ENCODE results near the gene ASAP3.

ASAP3 gene

GRCh38 chr1:23422241-23422877 is 61.6 kb downstream of the ASAP3 start:
- peak; percentile 41 for DNase-seq

DNA sequence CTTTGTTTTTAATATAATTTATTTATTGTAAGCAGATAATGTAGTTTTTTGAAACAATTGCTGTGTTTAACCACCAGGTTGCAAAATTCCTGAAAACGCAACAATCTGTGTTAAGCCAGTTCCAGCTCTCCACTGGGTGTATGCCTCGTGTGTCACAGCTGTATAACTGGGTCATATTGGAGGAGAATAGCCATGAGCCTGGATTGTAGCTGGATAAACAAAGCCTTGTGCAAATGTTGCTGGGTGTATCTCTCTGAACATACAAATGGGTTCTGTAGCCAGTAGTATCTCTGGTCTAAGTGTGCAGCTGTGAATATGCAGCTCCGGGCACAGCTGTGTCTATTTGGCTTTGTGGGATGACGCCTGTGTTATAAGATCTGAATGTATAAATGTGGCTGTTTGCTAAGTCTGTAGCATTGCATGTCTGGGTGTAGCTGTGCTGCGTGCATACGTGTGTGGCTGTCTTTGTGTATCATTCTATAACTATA is 62.2 kb downstream of the ASAP3 start:
- DNase-seq = peak; percentile 42

GRCh38 chr1:23421343-23421742 is 62.6 kb downstream of the ASAP3 start:
- DNase-seq = no peak

DNA sequence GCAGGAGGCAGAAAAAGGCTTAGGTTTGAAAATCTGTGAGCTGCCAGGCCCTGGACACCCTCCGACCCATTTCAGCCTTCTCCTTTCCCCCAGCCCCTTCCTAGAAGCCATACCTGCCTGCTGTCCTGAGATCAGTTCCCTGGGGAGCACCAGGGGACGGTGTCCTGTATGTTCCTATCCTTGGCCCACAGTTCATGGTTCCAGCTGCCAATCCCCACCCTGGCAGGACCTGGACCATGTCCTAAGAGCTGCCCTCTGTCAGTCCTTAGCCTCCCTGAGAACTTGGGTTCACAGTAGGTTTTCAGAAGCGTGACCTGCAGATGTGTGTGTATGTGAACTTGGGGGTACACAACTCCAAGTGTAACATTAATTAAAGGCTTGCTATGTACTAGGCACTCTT is 63.2 kb downstream of the ASAP3 start:
- DNase-seq = no peak

DNA sequence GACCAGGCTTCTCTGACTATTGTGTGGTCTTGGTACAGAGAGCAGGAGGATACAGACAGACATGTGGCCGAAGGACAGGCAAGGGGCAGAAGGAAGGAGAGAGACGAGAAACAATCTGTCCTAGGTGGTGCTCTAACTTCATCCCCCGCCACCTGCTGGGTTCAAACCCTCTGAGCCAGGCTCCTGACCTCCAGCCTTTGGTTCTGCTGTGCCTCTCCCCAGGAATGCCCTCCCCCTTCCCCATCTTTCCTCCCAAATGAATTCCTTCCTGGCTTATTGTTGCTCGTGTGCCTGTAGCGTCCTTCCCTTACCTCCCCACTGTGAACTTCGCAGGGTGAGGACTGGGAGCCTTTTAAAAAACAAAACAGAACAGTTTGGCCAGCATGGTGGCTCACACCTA is 64.8 kb downstream of the ASAP3 start:
- no peak for DNase-seq

- DNase-seq = peak; percentile 64
Observed at GRCh38 chr1:23417570-23417969, 66.4 kb downstream of the ASAP3 start.

DNA sequence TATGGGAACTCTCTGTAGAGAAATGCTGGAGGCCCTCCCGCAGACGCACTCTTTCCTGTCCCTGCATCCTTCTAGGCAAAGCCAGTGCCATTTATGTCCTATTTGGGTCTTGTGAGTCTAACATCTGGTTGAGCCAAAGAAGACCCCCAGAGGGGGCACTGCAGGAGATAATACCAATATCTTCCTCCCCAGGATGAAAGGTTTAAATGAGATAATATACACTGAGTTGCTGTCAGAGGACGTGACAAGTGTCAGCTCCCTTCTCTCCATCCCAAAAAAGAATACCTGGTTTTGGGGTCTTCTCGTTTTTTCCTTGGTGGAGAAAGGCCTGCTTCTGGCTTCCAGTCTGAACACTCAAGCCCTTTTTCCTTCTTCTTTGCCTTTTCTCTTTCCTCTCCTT is 67.0 kb downstream of the ASAP3 start:
- DNase-seq = no peak

DNA sequence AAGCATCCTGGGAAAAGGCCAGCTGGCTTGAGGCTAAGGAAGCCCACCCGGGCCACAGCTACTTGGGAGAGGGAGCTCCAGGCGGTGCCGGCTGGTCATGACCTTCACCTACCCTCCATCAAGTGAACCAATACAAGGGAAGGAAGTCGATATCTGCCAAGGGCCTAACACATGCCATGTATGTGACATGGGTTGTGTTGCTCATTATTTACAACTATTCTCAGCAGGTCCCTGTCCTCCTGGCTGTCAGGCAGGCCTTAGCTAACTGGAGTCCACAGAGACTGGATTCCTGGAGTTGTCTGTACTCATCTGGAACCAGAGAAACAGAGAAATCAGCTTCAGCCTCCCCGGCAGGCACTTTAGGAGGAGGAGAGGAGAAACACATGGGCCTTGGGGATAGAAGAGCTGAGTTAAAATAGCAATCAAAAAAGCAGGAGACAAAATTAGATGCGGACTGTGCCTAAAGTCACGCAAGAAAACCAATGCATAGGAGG is 75.1 kb downstream of the ASAP3 start:
- no peak for DNase-seq

- no peak for DNase-seq
Observed at GRCh38 chr1:23407016-23407630, 76.9 kb downstream of the ASAP3 start.

- no peak for DNase-seq
Observed at GRCh38 chr1:23405946-23406345, 78.0 kb downstream of the ASAP3 start.

DNA sequence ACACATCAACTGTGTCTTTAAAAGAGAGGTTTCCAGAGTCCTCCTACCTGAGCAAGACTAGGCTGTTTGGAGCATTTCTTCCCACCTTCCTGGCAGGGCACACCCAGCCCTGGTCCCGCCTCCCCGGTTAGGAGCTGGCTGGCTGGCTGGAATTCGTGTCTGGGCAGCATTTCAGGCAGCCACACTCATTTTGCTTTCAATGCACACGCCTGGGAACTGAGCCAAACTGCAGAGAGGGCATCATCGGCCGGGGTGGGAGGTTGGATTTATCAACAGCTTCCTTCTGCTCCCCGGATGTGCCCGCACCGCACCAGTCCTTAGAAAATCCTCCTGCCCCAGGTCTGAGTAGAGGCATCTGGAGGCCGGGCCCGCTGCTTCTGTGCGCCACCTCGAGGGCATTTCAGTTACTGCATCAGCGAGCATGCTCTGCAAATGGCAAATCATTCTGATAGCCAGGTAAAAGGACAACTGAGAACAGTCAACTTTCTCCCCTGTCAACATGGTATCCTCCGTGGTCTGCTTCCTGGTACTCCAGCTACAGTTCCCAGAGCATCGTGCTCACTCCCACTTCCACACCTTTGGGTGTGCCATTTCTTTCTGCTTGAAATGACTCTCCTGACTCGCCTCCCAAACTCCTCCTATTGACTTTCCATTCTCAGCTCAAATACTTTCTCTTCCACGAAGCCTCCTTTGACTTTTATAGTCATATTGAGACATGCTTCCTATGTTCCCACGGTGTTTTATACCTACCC is 80.1 kb downstream of the ASAP3 start:
- peak; percentile 99 for DNase-seq

GRCh38 chr1:23403355-23403734 is 80.6 kb downstream of the ASAP3 start:
- DNase-seq = no peak

GRCh38 chr1:23403038-23403336 is 81.0 kb downstream of the ASAP3 start:
- DNase-seq = no peak

DNA sequence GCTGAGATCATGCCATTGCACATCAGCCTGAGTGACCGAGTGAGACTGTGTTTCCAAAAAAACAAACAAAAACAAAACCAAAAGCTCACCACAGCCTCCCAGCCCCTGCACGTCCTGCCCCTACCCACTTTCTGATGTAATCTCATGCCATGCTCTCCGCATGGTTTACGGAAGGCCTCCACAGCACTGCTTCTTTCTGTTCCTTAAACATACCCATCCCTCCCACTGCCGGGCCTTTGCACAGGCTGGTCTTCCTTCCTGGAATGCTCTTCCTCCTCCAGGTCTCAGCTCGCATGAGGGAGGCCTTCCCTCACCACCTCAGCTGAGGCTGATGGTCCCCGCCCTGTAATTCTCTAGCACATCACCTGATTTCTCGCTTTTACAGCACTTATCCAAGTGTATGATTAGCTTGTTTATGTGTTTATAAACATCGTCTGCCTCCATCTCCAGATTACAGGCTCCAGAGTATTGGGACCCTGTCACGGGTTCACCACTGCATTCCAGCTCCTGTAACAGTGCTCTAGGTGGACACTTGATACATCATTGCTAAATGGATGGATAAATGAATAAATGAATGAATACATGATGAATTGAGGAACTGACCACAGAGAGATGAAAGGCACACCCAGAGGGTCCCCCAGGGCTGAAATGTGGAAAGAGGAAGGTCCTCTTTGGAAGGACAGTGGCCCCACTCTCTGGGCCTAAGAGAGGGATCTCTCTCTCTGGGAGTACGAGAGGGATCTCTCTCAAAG is 81.5 kb downstream of the ASAP3 start:
- DNase-seq = no peak

DNA sequence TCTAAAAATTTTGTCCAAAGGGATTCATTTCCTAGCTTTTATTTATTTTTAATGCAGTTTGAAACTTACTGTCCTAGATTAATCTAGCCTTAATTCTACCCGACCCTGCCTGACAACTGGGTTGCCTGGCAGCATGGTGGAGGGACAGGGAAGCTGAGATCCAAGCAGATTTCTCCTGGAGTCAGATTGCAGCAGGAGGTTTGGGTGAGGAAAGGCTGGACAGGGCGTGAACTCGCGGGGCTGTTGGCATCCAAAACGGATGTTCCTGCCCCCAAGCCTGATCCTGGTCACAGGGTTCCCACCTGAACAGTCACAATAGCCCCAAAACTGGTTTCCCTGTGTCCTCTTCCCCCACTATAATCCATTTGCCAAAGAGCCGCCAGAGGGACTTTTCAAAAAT is 82.7 kb downstream of the ASAP3 start:
- no peak for DNase-seq

DNA sequence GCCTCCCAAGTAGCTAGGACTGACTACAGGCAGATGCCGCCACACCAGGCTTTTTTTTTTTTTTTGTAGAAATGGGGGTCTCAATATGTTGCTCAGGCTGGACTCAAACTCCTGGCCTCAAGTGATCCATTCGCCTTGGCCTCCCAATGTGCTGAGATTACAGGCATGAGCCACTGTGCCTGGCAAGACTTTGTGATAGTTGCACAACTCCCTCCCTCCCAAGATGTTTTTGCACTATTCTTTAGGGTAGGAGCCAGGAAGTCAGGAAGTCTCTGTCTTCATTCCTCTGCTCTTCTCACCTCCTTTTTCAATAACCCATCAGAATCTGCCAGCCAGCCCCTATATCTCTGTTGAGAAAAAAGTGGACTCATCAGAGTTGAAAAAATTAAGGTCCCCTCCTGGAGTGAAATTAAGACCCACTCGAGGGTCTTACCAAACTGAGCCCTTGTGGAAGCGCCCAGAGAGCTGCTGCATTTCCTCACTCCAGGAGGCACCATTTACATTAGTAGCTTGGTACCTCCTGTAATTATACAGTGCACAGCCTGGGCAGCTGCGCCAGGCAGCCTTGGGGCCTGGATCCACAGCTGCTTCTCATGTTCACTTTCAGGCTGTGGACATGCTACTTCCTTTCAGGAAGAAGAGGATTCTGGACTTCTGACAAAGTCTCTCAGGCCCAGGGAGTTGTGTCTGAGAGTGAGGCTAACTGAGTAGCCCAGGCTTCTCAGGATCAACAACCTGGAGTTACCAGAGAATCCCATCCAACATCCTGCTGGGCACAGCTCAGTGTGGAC is 83.5 kb downstream of the ASAP3 start:
- DNase-seq = no peak

DNA sequence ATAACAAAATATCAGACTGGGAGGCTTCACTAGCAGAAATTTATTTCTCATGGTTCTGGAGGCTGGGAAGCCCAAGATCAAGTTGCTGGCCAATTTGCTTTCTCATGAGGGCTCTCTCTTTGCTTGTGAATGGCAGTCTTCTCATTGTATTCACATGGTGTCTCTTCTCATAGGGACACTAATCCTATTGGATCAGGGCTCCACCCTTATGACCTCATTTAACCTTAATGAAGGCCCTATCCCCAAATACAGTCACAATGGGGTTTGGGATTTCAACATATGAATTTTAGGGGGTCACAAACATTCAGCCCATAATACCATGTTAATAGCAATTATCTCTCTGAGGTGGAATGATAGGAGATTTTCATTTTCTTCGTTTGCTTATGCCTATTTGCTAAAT is 84.8 kb downstream of the ASAP3 start:
- DNase-seq = no peak

DNA sequence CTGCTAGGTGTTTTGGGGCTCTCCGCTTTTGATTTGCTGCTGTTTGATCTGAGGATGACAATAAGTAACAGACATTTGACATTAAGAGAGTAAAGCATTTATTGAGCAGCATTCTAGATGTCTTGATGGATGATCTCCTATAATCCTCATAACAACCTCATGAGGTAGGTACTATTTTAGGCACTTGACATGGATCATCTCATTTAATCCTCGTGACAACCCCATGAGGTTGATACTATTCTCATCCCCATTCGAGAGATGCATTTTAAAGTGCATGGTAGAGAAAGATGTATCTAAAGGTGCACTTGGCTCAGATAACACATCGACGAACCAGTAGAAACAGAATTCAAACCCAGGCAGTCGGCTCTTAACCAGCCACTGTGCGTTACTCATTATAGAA is 86.1 kb downstream of the ASAP3 start:
- DNase-seq = no peak

DNA sequence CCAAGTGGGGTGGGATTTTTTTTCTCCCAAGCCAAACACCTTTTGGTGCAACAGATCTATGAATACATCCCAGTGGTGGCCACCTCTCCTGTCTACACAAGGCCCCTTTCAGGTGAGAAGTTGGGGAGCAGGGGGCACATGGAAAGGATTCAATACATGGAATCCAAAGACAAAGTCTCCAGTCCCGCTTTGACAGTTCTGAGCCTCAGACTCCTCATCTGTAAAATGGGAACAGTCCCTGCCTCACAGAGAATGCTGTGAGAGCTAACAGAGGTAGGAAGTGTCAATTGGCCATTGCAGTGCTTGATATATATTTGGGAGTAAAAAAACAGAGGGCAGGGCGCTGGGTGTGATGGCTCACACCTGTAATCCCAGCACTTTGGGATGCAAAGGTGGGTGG is 87.6 kb downstream of the ASAP3 start:
- no peak for DNase-seq

GRCh38 chr1:23395849-23396248 is 88.1 kb downstream of the ASAP3 start:
- no peak for DNase-seq

GRCh38 chr1:23395154-23395724 is 88.7 kb downstream of the ASAP3 start:
- DNase-seq = no peak

GRCh38 chr1:23394684-23395083 is 89.3 kb downstream of the ASAP3 start:
- DNase-seq = no peak
